HG02938 (cell line): ENCODE data around the gene FMOD.
"Not testable (repeated sequence)": the region's sequence is repeated elsewhere in the genome, so short reads cannot be mapped to it uniquely, and the experiment has no call there.

Experiments used
- ATAC-seq: cut with Tn5 transposase; IDR thresholded peaks from one replicate; pipeline ENCODE4 v1.9.1; 2021; ENCODE audit warnings: mild to moderate bottlenecking, moderate library complexity; ENCODE audit not compliant: unreplicated experiment

The FMOD gene

GRCh38 chr1:203327684-203328457 is 23.1 kb downstream of the FMOD start:
- peak; percentile 28 for ATAC-seq

- ATAC-seq = peak; percentile 56
These were observed 23.9 kb downstream of the FMOD start for GRCh38 chr1:203326830-203327683.

DNA sequence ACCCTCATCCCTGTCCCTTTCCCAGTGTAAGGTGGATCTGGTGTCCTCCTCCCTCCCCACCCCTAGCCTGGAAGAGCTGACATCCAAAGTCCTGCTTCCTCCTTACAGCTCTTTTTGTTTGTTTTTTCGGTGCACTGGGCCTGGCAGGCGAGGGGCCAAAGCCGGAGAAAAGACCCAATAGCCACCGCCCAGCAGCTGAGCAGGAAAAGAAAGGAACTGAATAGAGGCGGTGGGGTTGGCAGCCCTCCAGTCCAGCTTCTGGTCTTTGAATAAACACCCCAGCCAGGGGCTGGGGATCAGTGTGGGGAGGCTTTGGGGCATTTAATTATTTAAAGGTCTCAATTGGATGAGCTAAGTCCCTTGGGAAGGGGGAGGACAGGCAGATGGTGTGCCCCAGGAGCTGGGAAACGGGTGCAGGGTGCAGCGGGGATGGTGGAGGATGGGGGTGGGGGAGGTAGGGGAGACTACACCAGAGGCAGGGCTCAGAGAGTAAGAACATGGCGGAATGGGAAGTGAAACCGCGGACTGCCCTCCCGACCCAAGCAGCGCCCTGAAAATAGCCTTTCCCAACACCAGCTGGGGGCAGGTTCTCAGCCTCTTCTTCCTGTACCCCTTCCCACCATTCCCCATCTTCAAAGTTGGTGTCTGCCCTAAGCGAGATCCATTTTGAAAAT is 25.4 kb downstream of the FMOD start:
- ATAC-seq = no peak

GRCh38 chr1:203325026-203325417 is 25.9 kb downstream of the FMOD start:
- ATAC-seq = no peak

GRCh38 chr1:203324105-203325025 is 26.6 kb downstream of the FMOD start:
- ATAC-seq = no peak

- ATAC-seq = no peak
These were observed 27.3 kb downstream of the FMOD start for GRCh38 chr1:203323587-203323986.

GRCh38 chr1:203322500-203323179 is 28.3 kb downstream of the FMOD start:
- ATAC-seq = no peak

DNA sequence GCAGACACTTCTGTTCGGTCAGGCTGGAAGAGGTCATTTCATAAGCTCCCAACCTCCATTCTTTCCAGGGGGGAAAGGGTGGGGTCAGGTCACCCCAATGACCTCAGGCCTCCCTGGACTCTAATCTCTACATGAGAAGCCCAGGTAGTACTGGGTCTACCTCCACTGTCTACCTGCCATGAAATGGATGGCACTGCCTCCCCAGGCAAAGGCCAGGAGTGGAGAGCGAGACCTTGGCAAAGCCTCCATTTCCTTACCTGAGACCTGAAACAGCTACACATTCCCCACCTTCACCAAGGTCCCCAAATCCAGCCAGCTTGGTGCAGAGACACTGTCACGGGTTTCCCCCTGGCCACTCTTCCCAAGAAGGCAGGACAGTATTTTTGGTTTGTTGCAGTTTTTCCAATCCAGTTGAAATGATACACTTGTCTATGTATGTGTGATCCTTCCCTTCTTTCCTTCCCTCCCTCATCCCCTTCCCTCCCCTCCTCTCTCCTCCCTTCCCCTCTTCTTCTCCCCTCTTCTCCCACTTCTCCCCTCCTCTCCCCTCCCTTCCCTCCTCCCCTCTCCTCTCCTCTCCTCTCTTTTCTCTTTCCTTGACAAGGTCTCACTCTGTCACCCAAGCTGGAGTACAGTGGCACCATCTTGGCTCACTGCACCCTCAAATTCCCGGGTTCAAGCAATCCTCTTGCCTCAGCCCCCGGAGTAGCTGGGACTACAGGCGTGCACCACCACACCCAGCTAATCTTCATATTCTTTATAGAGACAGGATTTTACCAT is 29.5 kb downstream of the FMOD start:
- ATAC-seq = no peak

- ATAC-seq = peak; percentile 55
These were observed 30.2 kb downstream of the FMOD start for GRCh38 chr1:203320591-203321272.

- ATAC-seq = no peak
These were observed 32.7 kb downstream of the FMOD start for GRCh38 chr1:203318229-203318517.

- ATAC-seq = no peak
These were observed 33.3 kb downstream of the FMOD start for GRCh38 chr1:203317429-203318228.

GRCh38 chr1:203316626-203317093 is 34.3 kb downstream of the FMOD start:
- ATAC-seq = no peak

GRCh38 chr1:203314025-203314759 is 36.7 kb downstream of the FMOD start:
- ATAC-seq = not testable (repeated sequence)

DNA sequence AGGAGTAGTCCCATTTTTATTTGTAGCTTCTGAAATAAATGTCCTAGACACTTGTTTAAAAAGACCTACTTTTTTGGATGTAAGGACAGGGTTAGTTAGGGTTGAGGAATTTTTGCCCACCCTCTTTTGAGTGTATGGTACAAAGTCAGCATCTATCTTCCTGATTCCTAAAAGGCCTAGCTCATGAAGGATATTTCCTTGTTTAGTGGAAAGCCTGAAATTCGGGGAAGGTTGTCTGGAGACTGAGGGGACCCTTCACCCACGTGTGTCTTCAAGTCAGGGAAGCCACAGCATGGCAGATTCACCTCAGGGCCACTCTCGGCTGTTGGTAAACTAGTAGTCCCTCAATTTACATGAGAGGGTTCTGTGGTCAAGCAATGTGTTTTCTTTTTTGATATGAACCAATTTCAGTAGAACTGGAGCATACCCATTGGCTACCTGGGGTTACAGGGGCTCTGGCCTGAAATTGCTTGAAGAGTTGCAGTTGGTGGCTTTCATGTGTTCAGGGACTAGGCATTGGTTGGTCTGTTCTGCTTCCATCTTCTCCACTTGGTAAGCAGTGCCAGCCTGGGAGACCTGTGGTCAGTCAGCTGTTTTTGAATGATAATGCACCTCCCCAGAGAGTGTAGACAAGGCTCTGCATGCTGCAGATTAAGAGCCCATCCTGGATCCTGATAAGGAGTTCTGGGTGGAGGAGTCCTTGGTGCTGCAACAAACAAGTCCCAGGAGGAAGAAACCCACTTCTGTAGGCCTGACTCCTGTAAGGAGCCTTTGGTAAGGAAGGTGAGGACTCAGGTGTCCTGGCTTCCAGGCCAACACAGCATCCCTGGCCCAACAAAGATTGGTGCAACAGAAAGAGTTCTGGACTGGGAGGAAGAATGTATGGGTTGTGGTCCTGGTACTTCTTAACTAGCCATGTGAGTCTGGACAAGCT is 39.3 kb downstream of the FMOD start:
- ATAC-seq = no peak

DNA sequence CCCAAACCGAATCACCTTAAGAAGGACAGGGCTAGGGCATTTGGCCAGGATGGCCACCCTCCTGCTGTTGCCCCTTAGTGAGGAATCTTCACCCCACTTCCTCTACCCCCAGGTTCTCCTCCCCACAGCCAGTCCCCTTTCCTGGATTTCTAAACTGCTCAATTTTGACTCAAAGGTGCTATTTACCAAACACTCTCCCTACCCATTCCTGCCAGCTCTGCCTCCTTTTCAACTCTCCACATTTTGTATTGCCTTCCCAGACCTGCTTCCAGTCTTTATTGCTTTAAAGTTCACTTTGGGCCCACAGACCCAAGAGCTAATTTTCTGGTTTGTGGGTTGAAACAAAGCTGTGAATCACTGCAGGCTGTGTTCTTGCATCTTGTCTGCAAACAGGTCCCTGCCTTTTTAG is 42.0 kb downstream of the FMOD start:
- no peak for ATAC-seq

- ATAC-seq = no peak
These were observed 42.5 kb downstream of the FMOD start for GRCh38 chr1:203308328-203308922.
